NCI-H2029 (cell line): ENCODE measurements around the gene UPK2.

Source experiments
- DNase-seq: peaks from one replicate; lab custom pipeline; 2025; lab: John Stamatoyannopoulos, UW

Gene UPK2

GRCh38 chr11:118917481-118918127 is 38.5 kb upstream of the UPK2 start:
- DNase-seq, result no peak

GRCh38 chr11:118918128-118918685 is 37.9 kb upstream of the UPK2 start:
- peak; percentile 83 for DNase-seq

GRCh38 chr11:118918686-118919280 is 37.3 kb upstream of the UPK2 start:
- DNase-seq, result no peak

GRCh38 chr11:118921121-118921928 is 34.8 kb upstream of the UPK2 start:
- DNase-seq, result no peak

- DNase-seq, result no peak
These were observed 34.0 kb upstream of the UPK2 start for GRCh38 chr11:118921929-118922744.

- no peak for DNase-seq
These were observed 33.1 kb upstream of the UPK2 start for GRCh38 chr11:118922745-118923627.

GRCh38 chr11:118923721-118924587 is 32.1 kb upstream of the UPK2 start:
- DNase-seq, result no peak

GRCh38 chr11:118924591-118925585 is 31.2 kb upstream of the UPK2 start:
- DNase-seq, result no peak

GRCh38 chr11:118927554-118928100 is 28.5 kb upstream of the UPK2 start:
- no peak for DNase-seq

GRCh38 chr11:118928101-118928869 is 27.8 kb upstream of the UPK2 start:
- DNase-seq, result peak; percentile 87

GRCh38 chr11:118928870-118929500 is 27.1 kb upstream of the UPK2 start:
- peak; percentile 74 for DNase-seq

- peak; percentile 76 for DNase-seq
These were observed 26.5 kb upstream of the UPK2 start for GRCh38 chr11:118929501-118930093.

- DNase-seq, result peak; percentile 96
These were observed 25.9 kb upstream of the UPK2 start for GRCh38 chr11:118930094-118930712.

- no peak for DNase-seq
These were observed 24.5 kb upstream of the UPK2 start for GRCh38 chr11:118931571-118931970.

GRCh38 chr11:118933486-118933885 is 22.6 kb upstream of the UPK2 start:
- no peak for DNase-seq

GRCh38 chr11:118935376-118935775 is 20.7 kb upstream of the UPK2 start:
- DNase-seq, result no peak
